HS-5 (cell line): Measurements from ENCODE around the gene COMTD1.
A peak's percentile ranks its signal among the peaks of the same experiment; 100 is the strongest.
"Not testable (repeated sequence)": the region's sequence is repeated elsewhere in the genome, so short reads cannot be mapped to it uniquely, and the experiment has no call there.

ENCODE experiments used
- DNase-seq: peaks from one replicate; pipeline ENCODE4 v3.0.0-alpha.2; 2012; ENCODE audit warnings: low read depth

COMTD1 gene

GRCh38 chr10:75221492-75221891, 14.3 kb downstream of the COMTD1 start:
- DNase-seq: not testable (repeated sequence)

- DNase-seq: no peak
Observed at GRCh38 chr10:75220274-75220673, 15.5 kb downstream of the COMTD1 start.

GRCh38 chr10:75212343-75212742, 23.4 kb downstream of the COMTD1 start:
- DNase-seq: no peak

- DNase-seq: no peak
Observed at GRCh38 chr10:75211007-75211691, 24.6 kb downstream of the COMTD1 start.

- peak; percentile 64 for DNase-seq
Observed at GRCh38 chr10:75210282-75211006, 25.3 kb downstream of the COMTD1 start, which contains the start of gene VDAC2. TSS of gene VDAC2 (plus strand) at chr10:75210796. CDS start at chr10:75211159, 363 bp downstream.

GRCh38 chr10:75209921-75210281, 25.9 kb downstream of the COMTD1 start:
- DNase-seq: no peak

GRCh38 chr10:75209086-75209920, 26.5 kb downstream of the COMTD1 start:
- no peak for DNase-seq

GRCh38 chr10:75208181-75208580, 27.6 kb downstream of the COMTD1 start:
- DNase-seq: no peak

GRCh38 chr10:75207857-75208144, 28.0 kb downstream of the COMTD1 start:
- no peak for DNase-seq

GRCh38 chr10:75207079-75207856, 28.5 kb downstream of the COMTD1 start:
- no peak for DNase-seq

GRCh38 chr10:75206638-75207037, 29.1 kb downstream of the COMTD1 start:
- not testable (repeated sequence) for DNase-seq

GRCh38 chr10:75205908-75206307, 29.8 kb downstream of the COMTD1 start:
- no peak for DNase-seq

GRCh38 chr10:75203724-75204123, 32.0 kb downstream of the COMTD1 start:
- DNase-seq: no peak

GRCh38 chr10:75203046-75203620, 32.6 kb downstream of the COMTD1 start:
- DNase-seq: not testable (repeated sequence)

GRCh38 chr10:75202321-75203045, 33.3 kb downstream of the COMTD1 start:
- DNase-seq: no peak

GRCh38 chr10:75201793-75202307, 33.9 kb downstream of the COMTD1 start:
- DNase-seq: no peak

- DNase-seq: not testable (repeated sequence)
Observed at GRCh38 chr10:75199949-75200348, 35.8 kb downstream of the COMTD1 start.

- no peak for DNase-seq
Observed at GRCh38 chr10:75197906-75198305, 37.9 kb downstream of the COMTD1 start.

- no peak for DNase-seq
Observed at GRCh38 chr10:75197066-75197465, 38.7 kb downstream of the COMTD1 start.

GRCh38 chr10:75195035-75195763, 40.6 kb downstream of the COMTD1 start:
- no peak for DNase-seq
